C4-2B (cell line): Measurements from ENCODE around the gene ENTPD1.

Experiments
- ZFX ChIP-seq: fragments of 450-650 bp; IDR thresholded peaks from 2 replicates; pipeline ENCODE4 v1.6.1; 2017
- TF ChIP-seq, protein P1 (sequence below): fragments of 450-650 bp; conservative IDR thresholded peaks from 2 replicates; pipeline ENCODE4 v1.5.1; 2017; ENCODE audit warnings: mild to moderate bottlenecking

DNA sequence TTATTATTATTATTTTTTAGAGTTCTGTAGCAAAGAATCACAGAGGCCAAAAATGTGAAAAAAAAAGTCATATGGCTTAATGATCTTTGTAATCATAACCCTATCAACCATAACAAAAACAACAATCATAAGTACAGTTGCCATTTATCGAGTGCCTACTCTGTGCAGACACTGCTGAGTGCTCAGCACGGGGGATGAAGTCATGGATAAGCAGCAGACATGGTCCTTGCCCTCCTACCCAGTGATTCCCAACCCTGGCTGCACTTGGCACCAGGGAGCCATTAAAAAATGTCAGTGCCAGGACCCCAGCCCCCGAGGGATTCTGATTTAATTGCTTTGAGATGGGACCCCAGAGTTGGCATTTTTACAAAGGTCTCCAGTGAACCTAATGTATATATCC lies 38.2 kb downstream of the ENTPD1 start:
- TF ChIP-seq, protein P1, sequence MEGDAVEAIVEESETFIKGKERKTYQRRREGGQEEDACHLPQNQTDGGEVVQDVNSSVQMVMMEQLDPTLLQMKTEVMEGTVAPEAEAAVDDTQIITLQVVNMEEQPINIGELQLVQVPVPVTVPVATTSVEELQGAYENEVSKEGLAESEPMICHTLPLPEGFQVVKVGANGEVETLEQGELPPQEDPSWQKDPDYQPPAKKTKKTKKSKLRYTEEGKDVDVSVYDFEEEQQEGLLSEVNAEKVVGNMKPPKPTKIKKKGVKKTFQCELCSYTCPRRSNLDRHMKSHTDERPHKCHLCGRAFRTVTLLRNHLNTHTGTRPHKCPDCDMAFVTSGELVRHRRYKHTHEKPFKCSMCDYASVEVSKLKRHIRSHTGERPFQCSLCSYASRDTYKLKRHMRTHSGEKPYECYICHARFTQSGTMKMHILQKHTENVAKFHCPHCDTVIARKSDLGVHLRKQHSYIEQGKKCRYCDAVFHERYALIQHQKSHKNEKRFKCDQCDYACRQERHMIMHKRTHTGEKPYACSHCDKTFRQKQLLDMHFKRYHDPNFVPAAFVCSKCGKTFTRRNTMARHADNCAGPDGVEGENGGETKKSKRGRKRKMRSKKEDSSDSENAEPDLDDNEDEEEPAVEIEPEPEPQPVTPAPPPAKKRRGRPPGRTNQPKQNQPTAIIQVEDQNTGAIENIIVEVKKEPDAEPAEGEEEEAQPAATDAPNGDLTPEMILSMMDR = no peak
- no peak for TF ChIP-seq ZFX
